MM.1S (cell line): Measurements from ENCODE around the gene SCN4A.

Experiments
- CTCF ChIP-seq: fragments of 300-600 bp; sonication (generic); IDR thresholded peaks from 2 replicates; pipeline ENCODE4 v1.5.1; 2016; ENCODE audit warnings: antibody characterized with exemption, low read length, mixed read lengths
- EZH2 ChIP-seq: fragments of 300-600 bp; sonication (generic); optimal IDR thresholded peaks from 2 replicates; pipeline ENCODE3; 2017; ENCODE audit warnings: low read depth, mild to moderate bottlenecking, antibody characterized with exemption, low read length, mixed read lengths
- EZH2phosphoT487 ChIP-seq: fragments of 300-600 bp; sonication (generic); IDR thresholded peaks from 2 replicates; pipeline ENCODE4 v1.6.1; 2018; ENCODE audit warnings: antibody characterized with exemption, low read length

- TF ChIP-seq CTCF = peak; percentile 68
- TF ChIP-seq EZH2phosphoT487 = no peak
- TF ChIP-seq EZH2 = no peak
These were observed 26.0 kb downstream of the SCN4A start for GRCh38 chr17:63946440-63947363.
